Mammary epithelial cell (primary cell): ENCODE results near the gene LDB1.

Source experiments
- CTCF ChIP-seq, 2 donors: IDR thresholded peaks in 1 of 2; conservative IDR thresholded peaks in 1 of 2; 2 replicates each; pipeline ENCODE4 v1.5.1; 2011 to 2012; ENCODE audit warnings: inconsistent platforms in 2 of 2, low read length in 2 of 2, mild to moderate bottlenecking in 2 of 2, control low read depth in 1 of 2, low read depth in 1 of 2; ENCODE audit not compliant: insufficient read depth in 1 of 2; ENCODE audit errors: extremely low read depth in 1 of 2
- EZH2 ChIP-seq: IDR thresholded peaks from 2 replicates; pipeline ENCODE4 v1.6.1; 2012; ENCODE audit warnings: low read length, inconsistent platforms, borderline replicate concordance

- TF ChIP-seq CTCF (conservative IDR thresholded peaks at IDR 0.05 in 1 of 2, IDR thresholded peaks at IDR 0.05 in 1 of 2; ENCODE audit: extremely low read depth in 1 of 2, insufficient read depth in 1 of 2, low read depth in 1 of 2, low read length in 2 of 2) (peak in 1 of 2 donors; percentile 6), EZH2 (no peak)
Observed at GRCh38 chr10:102065561-102066398, 54.4 kb downstream of the LDB1 start.
